K562 (cell line): ENCODE data around the gene MYMK. TPM values are rescaled to one million over a fixed set of nuclear protein-coding genes. Genes with fewer than 3 reads are reported as not detected.

ENCODE experiments used
- ATAC-seq: fragments of 200-7000 bp; cut with Tn5 transposase; 3 replicates; pipeline ENCODE4 v1.9.1; 2020; ENCODE audit warnings: moderate library complexity
- BruUV-seq: library from RNA; stranded (reverse); fragments of 400-500 nt; replicated peaks from 2 replicates; lab custom pipeline; 2021; lab: Mats Ljungman, UMichigan
- CTCF ChIA-PET: fragments of 300-600 bp; formaldehyde crosslinking; extraction: SDS; loops from one replicate; lab custom pipeline; 2021; ENCODE audit warnings: low intra/inter-chr PET ratio; lab: Yijun Ruan, JAX
- POLR2A ChIA-PET: fragments of 300-600, 350-650 bp; sonication (Branson Sonifier 250); formaldehyde crosslinking; extraction: SDS; loops from one replicate; lab custom pipeline; 2021; ENCODE audit warnings: antibody characterized with exemption, inconsistent platforms; lab: Yijun Ruan, JAX
- DNase-seq, 4 experiments: peaks; one replicate each; pipeline versions ENCODE4 v3.0.0 to v3.0.0-alpha.2; 2011 to 2018; ENCODE audit warnings: low spot score in 3 of 4, mixed read lengths in 3 of 4; ENCODE audit errors: extremely low read depth in 1 of 4
- FAIRE-seq: peaks from 2 replicates; lab custom pipeline; 2011; peaks lifted over from hg19 to GRCh38; lab: Jason Lieb, UNC
- H2AFZ ChIP-seq: 2 replicates; pipeline ENCODE4 v1.6.0; 2011; ENCODE audit warnings: low read depth, low read length, control low read depth, inconsistent platforms
- H3K27ac ChIP-seq: fragments of 200-600 bp; 3 replicates; pipeline ENCODE4 v1.8.0; 2011; ENCODE audit warnings: low read depth, mild to moderate bottlenecking, control low read depth, inconsistent platforms, low read length, moderate library complexity, mixed read lengths; ENCODE audit errors: extremely low read depth
- H3K27me3 ChIP-seq, 2 experiments: fragments of 300-600 bp in 1 of 2; 2 replicates in 1 of 2; 3 replicates in 1 of 2; pipeline versions ENCODE4 v1.6.0 to v1.8.0; 2011; ENCODE audit warnings: inconsistent platforms in 2 of 2, low read length in 2 of 2, mild to moderate bottlenecking in 1 of 2, mixed read lengths in 1 of 2, moderate library complexity in 1 of 2; ENCODE audit not compliant: control insufficient read depth in 2 of 2, insufficient read depth in 2 of 2
- H3K36me3 ChIP-seq: fragments of 300-600 bp; 3 replicates; pipeline ENCODE4 v1.8.0; 2011; ENCODE audit warnings: mild to moderate bottlenecking, low read length, inconsistent platforms; ENCODE audit not compliant: control insufficient read depth, insufficient read depth
- H3K4me1 ChIP-seq, 2 experiments: fragments of 200-600 bp in 1 of 2; replicated peaks in 1 of 2; 2 replicates in 1 of 2; 3 replicates in 1 of 2; pipeline versions ENCODE4 v1.5.1 to v1.8.0; 2011; ENCODE audit warnings: inconsistent platforms in 2 of 2, low read length in 2 of 2, mild to moderate bottlenecking in 1 of 2, mixed read lengths in 1 of 2, moderate library complexity in 1 of 2; ENCODE audit not compliant: control insufficient read depth in 2 of 2, insufficient read depth in 2 of 2
- H3K4me2 ChIP-seq: 2 replicates; pipeline ENCODE4 v1.6.1; 2011; ENCODE audit warnings: low read length, control low read depth, inconsistent platforms, mixed read lengths; ENCODE audit not compliant: insufficient read depth
- H3K4me3 ChIP-seq: fragments of 200-600 bp; sonication (generic), shearing (Covaris generic); 2 replicates; pipeline ENCODE4 v1.5.1; 2016; ENCODE audit warnings: control low read depth, inconsistent platforms
- H3K79me2 ChIP-seq: fragments of 200-600 bp; 3 replicates; pipeline ENCODE4 v1.8.0; 2011; ENCODE audit warnings: low read length, inconsistent platforms; ENCODE audit not compliant: control insufficient read depth, insufficient read depth
- H3K9ac ChIP-seq, 2 experiments: 2 replicates each; pipeline versions ENCODE4 v1.6.0 to v1.6.1; 2011; ENCODE audit warnings: low read depth in 2 of 2, low read length in 2 of 2, control low read depth in 1 of 2, inconsistent platforms in 1 of 2, mild to moderate bottlenecking in 1 of 2, mixed read lengths in 1 of 2; ENCODE audit not compliant: insufficient read depth in 1 of 2
- H3K9me1 ChIP-seq: one replicate; pipeline ENCODE4 v1.6.0; 2011; ENCODE audit warnings: inconsistent platforms, mild to moderate bottlenecking, low read length, moderate library complexity; ENCODE audit not compliant: control insufficient read depth, insufficient read depth
- H3K9me3 ChIP-seq: replicated peaks from 2 replicates; pipeline ENCODE4 v1.5.1; 2011; ENCODE audit warnings: low read depth, low read length, inconsistent platforms; ENCODE audit not compliant: control insufficient read depth, insufficient read depth
- H4K20me1 ChIP-seq: replicated peaks from 2 replicates; pipeline ENCODE4 v1.6.1; 2011; ENCODE audit warnings: low read length, inconsistent platforms, mixed read lengths; ENCODE audit not compliant: control insufficient read depth, insufficient read depth
- DEAF1 ChIP-seq: fragments of 450-650 bp; formaldehyde crosslinking; IDR thresholded peaks from 2 replicates; pipeline ENCODE4 v1.4.0; 2020; ENCODE audit warnings: mild to moderate bottlenecking, moderate library complexity
- GABPB2 ChIP-seq: fragments of 250-450 bp; sonication (Bioruptor Pico); conservative IDR thresholded peaks from 2 replicates; pipeline ENCODE4 v1.5.1; 2021; ENCODE audit warnings: mild to moderate bottlenecking
- HNRNPL ChIP-seq: fragments of 200-400 bp; formaldehyde crosslinking; IDR thresholded peaks from 2 replicates; pipeline ENCODE4 v1.6.1; 2017; ENCODE audit warnings: low read depth, mild to moderate bottlenecking, low read length
- KLF6 ChIP-seq: fragments of 250-450 bp; sonication (Bioruptor Pico); IDR thresholded peaks from 2 replicates; pipeline ENCODE4 v1.4.0; 2020; ENCODE audit warnings: mild to moderate bottlenecking, moderate library complexity, borderline replicate concordance
- LARP7 ChIP-seq: fragments of 450-650 bp; IDR thresholded peaks from 2 replicates; pipeline ENCODE4 v1.6.1; 2016
- MBD2 ChIP-seq: sonication (generic); IDR thresholded peaks from 2 replicates; pipeline ENCODE4 v1.6.1; 2016; ENCODE audit warnings: low read depth, borderline replicate concordance
- NFIC ChIP-seq: fragments of 450-650 bp; IDR thresholded peaks from 2 replicates; pipeline ENCODE4 v1.6.1; 2017; ENCODE audit warnings: mild to moderate bottlenecking, inconsistent platforms
- PREB ChIP-seq: sonication (generic); formaldehyde crosslinking; IDR thresholded peaks from 2 replicates; pipeline ENCODE4 v1.8.1; 2023; ENCODE audit warnings: mild to moderate bottlenecking, missing genetic modification reagents
- RB1 ChIP-seq: fragments of 450-650 bp; IDR thresholded peaks from 2 replicates; pipeline ENCODE4 v1.6.1; 2017; ENCODE audit warnings: low read depth, mild to moderate bottlenecking
- SMARCE1 ChIP-seq: fragments of 450-650 bp; IDR thresholded peaks from 2 replicates; pipeline ENCODE4 v1.7.1; 2016; ENCODE audit warnings: mild to moderate bottlenecking
- TFAP4 ChIP-seq: sonication (generic); formaldehyde crosslinking; IDR thresholded peaks from 2 replicates; pipeline ENCODE4 v1.8.0; 2022; ENCODE audit warnings: missing genetic modification reagents, mild to moderate bottlenecking, moderate library complexity, borderline replicate concordance
- USF1 ChIP-seq: sonication (generic); formaldehyde crosslinking; IDR thresholded peaks from 2 replicates; pipeline ENCODE4 v1.9.0; 2022; ENCODE audit warnings: mild to moderate bottlenecking, missing genetic modification reagents
- YBX1 ChIP-seq: fragments of 450-650 bp; IDR thresholded peaks from 2 replicates; pipeline ENCODE4 v1.7.1; 2016; ENCODE audit warnings: mild to moderate bottlenecking
- ZNF121 ChIP-seq: sonication (generic); formaldehyde crosslinking; conservative IDR thresholded peaks from 2 replicates; pipeline ENCODE4 v1.8.0; 2022; ENCODE audit warnings: missing genetic modification reagents
- WGBS: fragments of 100-300 bp; shearing (Covaris generic); methylation state at CpG from one replicate; pipeline ENCODE4 v1.1.6; 2016; ENCODE audit warnings: low coverage, mixed read lengths; ENCODE audit not compliant: insufficient coverage; ENCODE audit errors: missing lambda C conversion rate; 5-methylcytosine and 5-hydroxymethylcytosine counted together
- in situ Hi-C: fragments of 300-500 bp; cut with MboI; formaldehyde crosslinking; loops from 4 replicates; pipeline ENCODE4 v1.15.0; 2018; ENCODE audit warnings: inconsistent platforms, mixed read lengths
- intact Hi-C: fragments of 100-400 bp; cut with micrococcal nuclease; formaldehyde crosslinking; loops from 2 replicates; pipeline ENCODE4 v1.14.2; 2022
- polyA plus RNA-seq, 8 experiments: library from polyadenylated mRNA; depleted of rRNA in 4 of 8; stranded (reverse) in 5 of 8; unstranded in 3 of 8; fragments of >200 nt; fragmentation: Nextera tagmentation in 2 of 8; fragmentation: Illumina TruSeq in 1 of 8; extraction: Ambion mirVana in 2 of 8; extraction: Trizol in 1 of 8; gene quantifications; 2 replicates each; pipeline versions ENCODE4 v1.2.1 to v1.2.3, GENCODE V29; 2011 to 2014; ENCODE audit warnings: inconsistent platforms in 1 of 8, missing spikeins in 1 of 8
- total RNA-seq, 7 experiments: library from RNA; depleted of rRNA in 6 of 7; stranded (reverse); fragments of >200 nt in 6 of 7; fragmentation: Illumina TruSeq in 2 of 7; extraction: Trizol in 2 of 7; gene quantifications; 2 replicates each; pipeline versions ENCODE4 v1.2.1 to v1.2.3, GENCODE V29; 2011 to 2021; ENCODE audit warnings: low replicate concordance in 1 of 7

The MYMK gene
- total and polyA plus RNA-seq, 9 of the 15 experiments (the other 6 are each of a cell fraction or from before 2014, with no cell fraction given), result not detected

- DNase-seq (no peak), ATAC-seq (no peak), FAIRE-seq (no peak)
- intact Hi-C loops (no loop called here), in situ Hi-C loops (no loop called here)
- peak overlapping the region in 1 of 2 experiments; percentile 19; a peak in 1 of 4 replicates for H3K9ac ChIP-seq
- WGBS, result 42% methylated on average over 5 of the region's 54 CpGs
- TF ChIP-seq ZNF121 (CRISPR knock-in tag) (no peak), TFAP4 (0 out of 2 replicates have a peak, but pooled peaks have one; percentile 8), DEAF1 (CRISPR knock-in tag) (no peak), USF1 (CRISPR knock-in tag) (peak; percentile 41; the same call in 1 of the 2 replicates), NFIC (peak; percentile 51), RB1 (no peak), LARP7 (no peak), PREB (CRISPR knock-in tag) (no peak), KLF6 (CRISPR knock-in tag) (no peak), YBX1 (no peak), HNRNPL (peak; percentile 80; the same call in 1 of the 2 replicates), SMARCE1 (no peak), GABPB2 (CRISPR knock-in tag) (no peak), MBD2 (no peak)
- H3K27ac ChIP-seq, result no peak overlapping the region
- no peaks in the 10 kb centered on the region for H3K79me2 ChIP-seq
- no peaks in the 10 kb centered on the region for H4K20me1 ChIP-seq
- POLR2A ChIA-PET, result no interaction called here
- H3K9me3 ChIP-seq, result no peaks in the 10 kb centered on the region
- H2AFZ ChIP-seq, result no peak overlapping the region
- CTCF ChIA-PET, result no interaction called here
- H3K4me2 ChIP-seq, result no peak overlapping the region
- H3K9me1 ChIP-seq, result peaks cover 3% of the 10 kb centered on the region
- BruUV-seq, result no TSS peak
- H3K4me3 ChIP-seq, result no peak overlapping the region
- H3K4me1 ChIP-seq, result peaks cover 7 to 26% of the 10 kb centered on the region in 2 experiments; a peak in 4 of 5 replicates
- no peaks in the 10 kb centered on the region for H3K36me3 ChIP-seq
- H3K27me3 ChIP-seq, result peaks cover 6 to 32% of the 10 kb centered on the region in 2 experiments; a peak in 4 of 5 replicates
These were observed 38.0 kb upstream of the MYMK start for GRCh38 chr9:133562611-133563290.
